Osteocyte (in vitro differentiated cells): ENCODE results near the gene ATE1. TPM values are rescaled to one million over a fixed set of nuclear protein-coding genes. Genes with fewer than 3 reads are reported as not detected.

ENCODE experiments used
- DNase-seq: peaks from one replicate; pipeline ENCODE4 v3.0.0; 2021; ENCODE audit warnings: mixed read lengths; ENCODE audit not compliant: unreplicated experiment; ENCODE audit errors: extremely low spot score
- H3K27ac Mint-ChIP-seq: one replicate; pipeline ENCODE4 v1.8.0; 2021; ENCODE audit warnings: mild to moderate bottlenecking, mixed read lengths; ENCODE audit not compliant: unreplicated experiment
- H3K27me3 Mint-ChIP-seq: one replicate; pipeline ENCODE4 v1.8.0; 2021; ENCODE audit warnings: mixed read lengths; ENCODE audit not compliant: unreplicated experiment
- H3K36me3 Mint-ChIP-seq: one replicate; pipeline ENCODE4 v1.8.0; 2021; ENCODE audit warnings: mixed read lengths; ENCODE audit not compliant: unreplicated experiment
- H3K4me1 Mint-ChIP-seq: one replicate; pipeline ENCODE4 v1.8.0; 2021; ENCODE audit warnings: mixed read lengths; ENCODE audit not compliant: unreplicated experiment
- H3K4me3 Mint-ChIP-seq: one replicate; pipeline ENCODE4 v1.8.0; 2021; ENCODE audit warnings: mild to moderate bottlenecking, moderate library complexity, mixed read lengths; ENCODE audit not compliant: unreplicated experiment
- H3K9me3 Mint-ChIP-seq: one replicate; pipeline ENCODE4 v1.8.0; 2021; ENCODE audit warnings: mixed read lengths; ENCODE audit not compliant: unreplicated experiment
- CTCF ChIP-seq: fragments of 200-600 bp; sonication (generic); IDR thresholded peaks from 2 replicates; pipeline ENCODE4 v1.5.0; 2021; ENCODE audit warnings: antibody characterized with exemption, mild to moderate bottlenecking, moderate library complexity
- total RNA-seq: library from RNA; stranded (reverse); gene quantifications from 2 replicates; pipeline ENCODE4 v1.2.1, GENCODE V29; 2021

ATE1 gene
- total RNA-seq, 1 donor from 2014 or later: 29.0 TPM

GRCh38 chr10:121804460-121804859 lies 123.4 kb downstream of the ATE1 start:
- Mint-ChIP-seq H3K4me1 (peaks cover 22% of the 10 kb centered on the region), H3K36me3 (peaks cover 10% of the 10 kb centered on the region), H3K9me3 (no peaks in the 10 kb centered on the region), H3K27me3 (no peaks in the 10 kb centered on the region), H3K4me3 (no peak overlapping the region), H3K27ac (no peak overlapping the region)
- no peak for TF ChIP-seq CTCF
- no peak for DNase-seq

- Mint-ChIP-seq H3K4me3 (no peak overlapping the region), H3K9me3 (no peaks in the 10 kb centered on the region), H3K27me3 (no peaks in the 10 kb centered on the region), H3K4me1 (peaks cover 29% of the 10 kb centered on the region), H3K27ac (no peak overlapping the region), H3K36me3 (peaks cover 14% of the 10 kb centered on the region)
- no peak for TF ChIP-seq CTCF
- no peak for DNase-seq
These were observed 124.2 kb downstream of the ATE1 start for GRCh38 chr10:121803611-121804010.

GRCh38 chr10:121800831-121801230 lies 127.0 kb downstream of the ATE1 start:
- Mint-ChIP-seq H3K36me3 (peaks cover 10% of the 10 kb centered on the region), H3K9me3 (no peaks in the 10 kb centered on the region), H3K27me3 (no peaks in the 10 kb centered on the region), H3K4me3 (no peak overlapping the region), H3K4me1 (peaks cover 48% of the 10 kb centered on the region), H3K27ac (peak overlapping the region; percentile 77)
- TF ChIP-seq CTCF: no peak
- DNase-seq: no peak

GRCh38 chr10:121800146-121800545 lies 127.7 kb downstream of the ATE1 start:
- peak overlapping the region; percentile 77 for H3K27ac Mint-ChIP-seq
- peaks cover 13% of the 10 kb centered on the region for H3K36me3 Mint-ChIP-seq
- DNase-seq: no peak
- H3K9me3 Mint-ChIP-seq: no peaks in the 10 kb centered on the region
- H3K4me1 Mint-ChIP-seq: peaks cover 48% of the 10 kb centered on the region
- no peaks in the 10 kb centered on the region for H3K27me3 Mint-ChIP-seq
- no peak overlapping the region for H3K4me3 Mint-ChIP-seq
- TF ChIP-seq CTCF: no peak

GRCh38 chr10:121797490-121797889 lies 130.3 kb downstream of the ATE1 start:
- TF ChIP-seq CTCF: no peak
- Mint-ChIP-seq H3K27ac (peak overlapping the region; percentile 61), H3K9me3 (no peaks in the 10 kb centered on the region), H3K4me1 (peaks cover 44% of the 10 kb centered on the region), H3K4me3 (no peak overlapping the region), H3K36me3 (peaks cover 7% of the 10 kb centered on the region), H3K27me3 (no peaks in the 10 kb centered on the region)
- DNase-seq: no peak
